HG02623 (cell line): ENCODE data around the gene DCLK2.

ENCODE experiments used
- ATAC-seq: cut with Tn5 transposase; IDR thresholded peaks from one replicate; pipeline ENCODE4 v1.9.1; 2021; ENCODE audit warnings: moderate library complexity; ENCODE audit not compliant: unreplicated experiment

DCLK2 gene

GRCh38 chr4:150234246-150234645 lies 156.0 kb downstream of the DCLK2 start:
- no peak for ATAC-seq

- ATAC-seq: no peak
Observed at GRCh38 chr4:150235317-150235716, 157.1 kb downstream of the DCLK2 start.

- ATAC-seq: no peak
Observed at GRCh38 chr4:150235808-150236271, 157.6 kb downstream of the DCLK2 start.

- ATAC-seq: no peak
Observed at GRCh38 chr4:150236626-150237025, 158.4 kb downstream of the DCLK2 start.

- ATAC-seq: no peak
Observed at GRCh38 chr4:150237110-150237872, 159.0 kb downstream of the DCLK2 start.

GRCh38 chr4:150238591-150238990 lies 160.3 kb downstream of the DCLK2 start:
- ATAC-seq: no peak

GRCh38 chr4:150240011-150240410 lies 161.8 kb downstream of the DCLK2 start:
- no peak for ATAC-seq

GRCh38 chr4:150242820-150243458 lies 164.7 kb downstream of the DCLK2 start:
- ATAC-seq: no peak

- ATAC-seq: no peak
Observed at GRCh38 chr4:150243932-150244331, 165.7 kb downstream of the DCLK2 start.

- no peak for ATAC-seq
Observed at GRCh38 chr4:150244600-150244999, 166.4 kb downstream of the DCLK2 start.

- no peak for ATAC-seq
Observed at GRCh38 chr4:150247184-150247583, 168.9 kb downstream of the DCLK2 start.

- no peak for ATAC-seq
Observed at GRCh38 chr4:150248181-150248580, 169.9 kb downstream of the DCLK2 start.

GRCh38 chr4:150250293-150250997 lies 172.2 kb downstream of the DCLK2 start:
- no peak for ATAC-seq

GRCh38 chr4:150250998-150251651 lies 172.9 kb downstream of the DCLK2 start:
- ATAC-seq: no peak

GRCh38 chr4:150251752-150252190 lies 173.5 kb downstream of the DCLK2 start:
- ATAC-seq: no peak

- no peak for ATAC-seq
Observed at GRCh38 chr4:150252306-150252705, 174.1 kb downstream of the DCLK2 start.

- no peak for ATAC-seq
Observed at GRCh38 chr4:150252741-150253140, 174.5 kb downstream of the DCLK2 start.

- no peak for ATAC-seq
Observed at GRCh38 chr4:150253416-150253815, 175.2 kb downstream of the DCLK2 start.

GRCh38 chr4:150253965-150254630 lies 175.9 kb downstream of the DCLK2 start:
- ATAC-seq: no peak

GRCh38 chr4:150255610-150256224 lies 177.5 kb downstream of the DCLK2 start:
- no peak for ATAC-seq
